Bone marrow (tissue), 2 donors: ENCODE measurements around the gene AKAP13.

Experiments
- DNase-seq, 2 donors: peaks; one replicate each; lab custom pipeline; 2025; lab: John Stamatoyannopoulos, UW

Gene AKAP13

DNA sequence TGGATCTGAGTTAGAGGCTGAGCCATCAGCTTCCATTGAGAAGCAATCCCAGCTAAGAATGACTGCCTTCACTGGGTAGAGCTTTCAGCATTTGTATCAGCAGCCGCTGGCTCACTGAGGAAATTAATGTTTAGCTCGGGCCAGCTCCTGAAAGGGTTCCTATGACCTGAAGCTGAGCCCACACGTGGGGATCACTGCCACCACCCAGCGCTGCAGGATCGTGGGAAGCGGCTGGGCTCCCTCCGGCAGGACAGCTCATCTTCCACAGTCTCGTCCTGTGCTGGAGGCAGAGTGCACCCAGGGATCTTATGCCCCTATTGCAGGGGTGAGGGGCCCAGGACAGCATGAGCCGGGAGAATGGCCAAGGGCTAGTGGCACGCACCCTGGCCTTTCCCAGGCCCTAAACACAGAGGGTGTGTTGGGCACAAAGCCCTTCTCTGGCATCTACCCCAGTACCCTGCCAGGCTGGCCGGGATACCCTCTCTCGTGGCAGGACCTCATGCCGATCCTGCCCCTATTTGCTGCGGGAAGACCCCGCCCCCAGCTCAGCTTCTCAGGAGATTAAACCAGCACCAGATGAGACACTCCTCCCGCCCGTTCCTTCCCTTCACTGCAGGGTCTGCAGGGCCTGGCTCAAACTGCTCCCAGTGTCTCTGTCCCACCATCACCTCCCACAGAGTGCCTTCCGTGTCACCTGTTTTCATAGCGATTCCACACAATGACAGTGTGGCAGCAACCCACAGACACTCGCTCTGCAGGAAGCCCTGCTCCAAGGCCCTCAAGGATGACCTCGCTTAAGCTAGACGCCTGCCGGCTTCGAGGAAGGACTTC lies 385.8 kb downstream of the AKAP13 start:
- DNase-seq, result no peak

DNA sequence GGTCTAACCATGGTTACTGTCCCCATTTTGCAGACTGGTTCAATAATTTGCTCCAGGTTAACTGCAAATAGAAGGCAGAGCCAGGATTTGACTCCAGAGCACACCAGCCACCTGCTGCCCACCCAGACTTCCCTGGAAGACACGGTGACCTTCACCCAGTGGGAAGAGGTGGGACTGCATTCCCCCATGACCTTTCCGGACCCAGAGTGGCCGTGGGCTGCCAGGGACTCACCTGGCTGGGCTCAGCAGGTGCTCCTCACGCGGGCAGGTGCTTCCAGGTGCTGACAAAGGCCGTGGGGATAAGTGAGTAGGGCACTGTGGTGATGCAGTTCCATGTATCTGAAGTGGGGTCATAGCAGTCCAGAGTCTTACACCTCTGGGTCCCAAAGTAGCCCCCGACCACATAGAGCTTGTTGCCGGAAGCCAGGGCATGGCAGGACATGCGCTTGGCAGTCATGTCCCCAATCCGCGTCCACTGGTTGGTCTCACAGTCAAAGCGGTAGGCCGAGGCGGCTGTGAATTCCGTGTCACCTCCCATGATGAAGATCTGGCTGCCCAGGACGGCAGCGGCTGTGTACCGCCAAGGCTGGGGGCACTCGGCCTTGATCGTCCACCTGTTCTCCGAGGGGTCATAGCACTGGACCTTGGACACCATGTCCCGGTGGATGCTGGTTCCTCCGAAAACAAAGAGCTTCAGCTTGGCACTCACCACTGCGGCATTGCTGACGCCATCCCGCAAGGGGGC lies 387.6 kb downstream of the AKAP13 start:
- no peak for DNase-seq

DNA sequence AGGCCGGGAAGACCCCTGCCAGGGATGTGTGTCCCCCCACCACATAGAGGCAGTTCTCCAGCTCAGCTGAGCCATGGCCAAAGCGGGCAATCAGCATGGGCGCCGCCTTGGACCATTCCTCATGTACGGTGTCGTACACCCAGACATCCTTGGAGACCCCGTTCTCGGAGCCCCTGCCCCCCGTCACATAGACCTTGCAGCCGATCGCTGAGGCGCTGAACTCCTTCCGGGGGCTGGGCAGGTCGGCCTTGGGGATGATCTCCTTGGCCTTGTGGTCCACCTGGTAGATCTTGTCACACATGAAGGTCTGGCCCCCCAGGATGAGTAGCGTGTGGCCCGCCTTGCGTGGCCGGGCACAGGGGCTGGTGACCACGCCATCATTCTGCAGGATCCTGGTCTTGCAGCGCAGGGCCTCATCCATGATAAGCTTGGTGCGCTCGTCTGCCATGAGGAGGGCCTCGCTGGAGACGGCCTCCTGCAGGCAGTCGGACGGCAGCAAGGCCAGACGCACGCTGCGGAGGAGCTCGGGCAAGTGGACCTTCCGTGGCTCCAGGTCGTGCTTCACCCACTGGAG lies 388.3 kb downstream of the AKAP13 start:
- no peak for DNase-seq

DNA sequence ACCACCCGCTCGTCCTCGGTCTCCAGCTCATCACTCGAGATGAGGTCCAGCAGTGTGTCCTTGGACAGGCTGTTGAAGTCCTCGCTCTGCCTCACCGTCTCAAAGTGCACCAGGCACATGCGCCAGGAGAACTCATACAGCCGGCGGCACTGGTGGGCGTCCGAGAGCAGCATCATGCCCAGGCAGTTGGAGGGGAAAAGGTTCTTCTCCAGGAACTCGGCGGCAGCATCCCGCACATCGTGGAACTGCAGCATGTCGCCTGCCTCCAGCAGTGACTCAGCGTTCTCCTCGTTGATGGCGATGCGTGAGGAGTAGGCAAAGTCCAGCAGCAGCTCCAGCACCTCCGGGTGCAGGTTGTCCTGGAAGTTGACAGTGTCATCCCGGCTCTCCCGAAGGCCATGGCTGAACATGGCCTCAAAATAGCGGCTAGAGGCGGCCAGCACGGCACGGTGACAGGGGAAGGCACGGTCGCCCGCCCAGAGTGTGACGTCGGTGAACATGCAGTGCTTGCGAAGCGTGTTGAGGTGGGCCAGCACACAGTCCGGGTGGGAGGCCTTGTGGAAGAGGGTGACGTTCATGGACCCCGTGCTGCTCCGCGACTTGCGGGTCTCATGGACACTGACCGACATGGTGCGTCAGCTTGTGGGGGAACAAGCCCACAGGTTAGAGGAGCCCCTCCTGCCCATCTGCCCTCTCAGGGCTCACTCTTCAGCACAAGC lies 388.9 kb downstream of the AKAP13 start:
- DNase-seq, result no peak

DNA sequence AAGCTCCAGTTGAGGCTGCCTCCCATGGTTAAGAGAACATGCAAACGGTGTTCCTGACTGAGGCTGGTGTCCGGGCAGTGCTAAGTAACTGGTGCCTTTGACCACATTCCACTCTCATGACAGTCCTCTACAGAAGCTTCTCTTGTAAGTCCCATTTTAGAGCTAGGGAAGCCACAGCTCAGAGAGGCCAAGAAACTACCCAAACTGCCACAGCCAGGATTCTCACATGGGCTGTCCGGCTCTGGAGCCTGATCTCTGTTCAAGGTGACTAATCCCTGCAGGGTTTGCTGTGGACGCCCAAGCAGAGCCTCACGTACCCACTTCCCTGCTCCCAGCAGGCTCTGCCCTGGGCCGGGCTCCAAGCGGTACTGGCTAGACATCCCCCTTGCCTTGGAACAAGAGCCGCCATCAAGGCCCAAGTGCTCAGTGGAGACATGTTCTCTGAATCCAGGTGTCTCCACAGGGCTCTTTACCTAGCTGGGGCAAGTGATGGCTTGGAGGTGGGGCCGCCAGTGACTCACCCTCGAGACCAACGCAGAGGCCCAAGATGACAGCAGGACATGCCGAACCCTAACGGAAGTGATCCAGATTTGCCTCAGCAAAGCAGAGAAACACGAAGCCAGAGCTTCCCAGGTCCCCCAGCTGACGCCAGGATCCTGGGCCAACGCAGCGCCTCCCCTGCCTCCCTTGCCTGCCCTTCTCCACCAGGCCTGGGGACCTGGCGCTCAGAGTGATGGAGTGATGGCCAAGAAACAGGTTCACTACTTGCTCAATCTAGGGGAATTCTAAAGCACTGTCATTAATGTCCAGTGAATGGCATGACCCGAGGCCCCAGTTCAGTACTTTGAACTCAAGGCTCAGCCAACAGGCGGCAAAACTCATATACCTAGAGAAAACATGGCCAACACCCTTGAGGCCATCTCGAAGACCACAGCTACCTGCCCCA lies 390.0 kb downstream of the AKAP13 start:
- DNase-seq, result no peak

DNA sequence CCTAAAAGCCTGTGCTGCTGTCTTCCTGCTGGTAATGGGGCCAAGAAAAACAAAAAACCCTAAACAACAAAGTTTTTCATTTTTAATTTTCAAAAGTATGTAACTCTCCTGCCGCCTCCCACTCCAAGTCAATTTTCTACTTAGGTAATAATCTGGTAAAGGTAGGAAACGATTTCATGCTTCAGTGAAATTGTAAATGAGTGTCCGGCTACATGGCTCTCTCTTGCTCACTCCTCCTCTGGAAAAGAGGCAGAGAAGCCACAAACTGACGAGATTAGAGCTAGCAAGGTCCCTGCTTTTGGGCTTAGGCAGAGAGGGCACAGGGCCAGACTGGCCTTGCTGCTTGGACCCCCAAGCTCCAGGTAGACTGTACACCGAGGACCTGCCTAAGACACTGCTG lies 390.9 kb downstream of the AKAP13 start:
- DNase-seq, result no peak

DNA sequence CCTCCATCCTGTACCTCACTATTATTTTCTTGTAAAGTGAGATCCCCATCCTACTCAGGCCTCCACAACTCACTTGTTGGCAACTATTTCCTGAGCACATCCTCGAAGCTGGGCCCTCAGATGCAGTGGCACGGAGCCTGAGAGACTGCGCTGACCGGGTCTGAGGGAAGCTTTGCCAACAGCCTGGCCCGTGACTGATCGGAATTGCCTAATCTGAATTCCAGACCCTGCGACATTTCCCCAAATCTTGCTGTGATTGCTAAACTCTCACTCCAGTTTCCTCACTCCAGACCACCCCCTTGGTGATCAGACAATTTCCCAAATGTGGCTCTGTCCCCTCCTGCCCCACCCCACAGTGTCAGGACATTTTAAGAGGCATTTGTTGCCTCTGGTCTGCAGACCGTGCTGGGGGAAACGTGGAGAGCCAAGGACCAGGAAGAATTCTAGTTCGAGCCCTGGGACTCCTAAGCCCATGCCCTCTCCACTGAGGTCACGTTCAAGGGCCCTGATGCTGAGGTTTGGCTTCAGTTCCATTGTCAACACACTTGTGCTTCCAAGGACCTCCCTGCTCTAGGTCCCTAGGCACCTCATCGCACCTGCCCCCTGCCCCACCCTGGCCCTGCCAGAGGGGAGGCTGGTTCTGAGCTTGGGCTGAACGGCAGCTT lies 391.5 kb downstream of the AKAP13 start:
- DNase-seq, result no peak

DNA sequence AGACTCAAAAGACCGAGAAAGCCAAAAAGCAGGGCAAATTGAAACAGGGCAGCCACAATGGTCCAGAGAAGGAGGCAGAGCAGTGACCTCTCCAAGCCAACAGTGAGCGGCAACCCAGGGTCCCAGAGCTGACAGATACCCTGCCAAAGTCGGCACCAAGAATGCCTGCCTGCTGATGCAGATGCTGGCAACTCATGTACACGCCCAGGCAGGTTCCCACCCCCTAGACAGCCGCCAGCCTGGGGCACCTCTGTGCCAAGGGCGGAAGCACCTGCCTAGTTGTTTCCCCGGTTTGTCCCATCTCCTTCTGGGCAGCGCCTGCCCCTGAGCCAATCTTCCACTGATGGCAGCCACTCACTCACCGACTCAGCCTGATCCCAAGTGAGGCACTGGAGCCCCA lies 392.3 kb downstream of the AKAP13 start:
- no peak for DNase-seq

DNA sequence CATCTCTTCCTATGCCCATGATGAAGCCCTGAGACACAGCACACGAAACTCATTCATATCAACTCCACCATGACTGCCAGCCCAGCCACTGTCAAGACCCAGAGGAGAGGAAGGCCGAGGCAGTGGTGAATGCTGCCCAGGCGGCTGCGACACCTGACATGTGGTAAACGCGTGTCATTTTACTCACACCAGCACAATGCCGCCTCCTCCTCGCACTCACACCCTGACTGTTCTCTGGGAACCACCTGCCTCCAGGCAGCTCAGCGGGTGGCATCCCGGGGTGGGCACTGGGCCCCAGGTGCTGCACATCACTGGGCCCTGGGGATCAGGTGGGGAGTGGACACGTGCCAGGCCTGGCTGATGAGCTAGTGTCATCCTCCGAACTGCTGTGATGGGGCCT lies 392.8 kb downstream of the AKAP13 start:
- DNase-seq, result no peak

DNA sequence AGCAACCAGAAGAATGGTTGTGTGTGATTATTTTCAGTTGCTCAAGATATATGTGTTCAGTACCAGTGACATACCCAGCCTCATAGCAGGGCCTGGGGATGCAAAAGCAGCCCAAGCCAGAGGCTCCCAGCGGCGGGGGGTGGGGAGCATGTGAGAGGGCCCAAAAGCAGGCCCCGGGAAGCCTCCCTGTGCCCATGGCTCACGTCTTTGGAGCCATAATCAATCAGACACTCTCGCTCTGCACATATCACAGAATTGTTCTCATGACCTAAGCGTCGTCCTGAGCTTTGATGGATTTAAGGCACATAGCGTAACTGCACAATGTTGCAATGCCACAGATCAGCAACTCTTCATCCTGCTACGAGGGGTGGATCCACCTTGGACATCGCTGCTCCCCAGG lies 393.6 kb downstream of the AKAP13 start:
- DNase-seq, result no peak

DNA sequence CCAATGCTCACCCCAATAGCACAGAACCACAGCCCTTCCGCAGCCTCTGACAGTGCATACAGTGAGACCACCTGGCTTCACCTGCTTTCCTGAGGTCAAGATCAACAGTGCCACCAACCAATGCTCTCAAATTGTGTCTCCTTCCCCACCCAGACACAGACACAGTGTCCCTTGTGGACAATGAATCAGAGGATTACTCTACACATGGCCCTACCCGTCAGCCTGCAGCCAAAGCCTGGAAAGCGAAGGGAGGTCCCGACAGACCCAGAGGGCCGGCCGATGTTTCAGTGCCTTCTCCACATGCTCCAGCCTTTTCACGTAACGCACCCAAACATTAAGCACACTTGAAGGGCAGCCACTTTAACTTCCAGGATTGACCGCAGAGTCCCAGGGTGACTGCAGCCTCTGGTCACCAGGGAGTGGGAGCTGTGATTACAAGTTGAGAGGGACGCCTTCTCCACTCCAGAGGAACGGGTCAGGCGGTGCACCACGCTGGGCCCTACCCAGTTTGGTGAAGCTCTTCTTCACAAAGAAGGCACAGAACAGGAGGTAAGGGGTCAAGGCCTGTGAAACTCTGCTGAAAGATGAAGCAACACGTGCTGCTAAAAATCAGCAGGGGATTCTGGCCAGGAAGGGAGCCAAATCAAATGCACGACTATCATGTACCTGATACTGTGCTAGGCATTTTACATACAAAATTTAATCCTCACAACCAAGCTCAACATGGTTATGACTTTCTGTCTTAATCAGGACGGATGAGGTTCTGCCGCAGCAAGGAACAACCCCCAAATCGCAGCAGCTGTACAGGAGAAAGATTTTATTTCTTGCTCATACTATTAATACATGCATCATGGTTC lies 397.1 kb downstream of the AKAP13 start:
- DNase-seq, result no peak

DNA sequence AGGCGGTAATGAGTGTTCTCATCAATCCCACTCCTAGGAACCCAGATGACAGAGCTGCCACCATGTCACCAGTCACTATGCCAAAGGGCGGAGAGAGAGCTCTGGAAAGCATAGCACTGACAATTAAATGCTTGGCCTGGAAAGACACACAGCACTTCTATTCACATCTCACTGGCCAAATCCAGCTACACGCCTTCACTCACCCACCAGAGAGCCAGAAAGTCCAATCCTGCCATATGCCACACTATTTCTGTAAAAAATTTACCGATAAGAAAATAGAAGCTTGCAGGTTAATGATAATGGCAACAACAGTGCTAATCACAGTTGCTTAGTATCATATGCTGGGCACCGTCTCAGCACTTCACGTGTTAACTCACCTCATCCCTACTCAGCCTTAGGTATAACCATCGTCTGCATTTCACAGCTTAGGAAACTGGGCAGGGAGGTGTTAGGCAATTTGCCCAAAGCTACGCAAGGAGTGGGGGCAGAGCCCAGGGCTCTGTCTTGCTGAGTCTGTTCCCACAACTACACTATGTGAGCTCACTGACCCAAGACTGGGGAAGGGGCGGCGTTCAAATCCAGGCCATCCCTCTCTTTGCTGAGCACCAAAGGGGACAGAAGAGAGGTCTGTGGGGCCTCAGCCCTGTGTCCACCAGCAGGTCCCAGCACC lies 397.8 kb downstream of the AKAP13 start:
- DNase-seq, result no peak

DNA sequence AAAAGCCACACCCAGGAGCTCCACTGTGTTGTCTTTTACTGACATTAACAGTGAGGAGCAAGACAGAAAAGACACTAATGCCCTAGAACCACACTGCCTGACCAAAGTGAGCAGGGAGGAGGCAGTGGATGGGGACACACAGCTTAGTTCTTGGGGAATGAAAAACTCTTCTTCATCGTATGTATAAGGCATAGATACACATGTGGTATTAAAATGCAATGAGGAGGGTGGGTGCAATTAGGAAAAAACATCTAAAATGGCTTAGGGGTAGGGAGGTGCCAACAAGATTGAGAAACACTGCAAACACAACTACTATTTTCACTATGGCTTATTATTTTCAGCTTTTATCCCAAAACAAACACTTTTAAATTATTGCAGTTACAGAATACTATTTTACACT lies 398.8 kb downstream of the AKAP13 start:
- no peak for DNase-seq

DNA sequence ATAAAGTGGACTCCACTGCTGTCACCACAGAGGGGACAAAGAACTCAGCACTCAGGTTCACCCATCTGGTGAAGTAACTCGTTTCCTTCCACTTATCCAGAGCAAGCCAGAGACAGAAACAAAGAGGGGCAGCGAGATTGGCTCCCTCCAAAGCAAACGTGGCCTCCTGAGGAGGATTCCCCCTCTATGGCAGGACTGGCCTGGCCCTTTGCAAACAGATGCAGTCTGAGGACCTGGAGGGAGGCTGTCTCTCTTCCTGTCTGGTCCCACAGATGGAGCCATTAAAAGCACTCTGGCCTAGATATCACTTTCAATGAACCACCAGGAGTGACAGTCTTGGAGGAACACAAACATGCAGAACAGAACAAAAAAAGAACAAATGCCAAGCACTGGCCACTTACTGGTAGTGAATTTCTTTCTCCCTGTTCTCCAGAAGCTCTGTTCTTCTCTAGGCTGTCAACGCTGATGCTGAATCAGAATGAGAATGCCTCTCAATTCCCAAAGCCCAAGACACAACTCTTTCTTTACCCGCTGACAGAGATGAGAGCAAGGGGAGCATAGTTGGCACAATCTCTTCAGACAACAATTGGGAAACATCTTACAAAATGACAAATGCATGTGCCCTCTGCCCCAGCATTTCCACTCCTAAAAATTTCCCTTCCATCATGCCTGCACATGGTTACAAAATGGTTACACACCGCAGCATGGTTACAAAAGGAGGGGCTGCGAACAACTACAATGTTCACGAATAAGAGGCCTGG lies 400.0 kb downstream of the AKAP13 start:
- no peak for DNase-seq

DNA sequence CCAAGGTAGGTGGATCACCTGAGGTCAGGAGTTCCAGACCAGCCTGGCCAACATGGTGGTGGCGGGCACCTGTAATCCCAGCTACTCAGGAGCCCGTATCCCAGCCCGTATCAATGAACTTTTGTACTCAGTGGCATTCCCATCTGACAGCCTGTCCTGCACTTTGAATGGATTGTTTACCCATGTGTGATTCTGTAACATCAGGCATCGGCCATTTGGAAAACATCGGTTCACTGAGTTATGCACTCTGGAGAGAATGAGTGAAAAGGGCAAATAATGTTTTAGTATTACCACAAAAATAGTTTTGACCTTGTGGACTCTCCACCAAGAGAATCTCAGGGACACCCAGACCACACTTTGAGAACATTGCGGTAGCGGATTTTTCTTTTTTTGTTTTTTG lies 400.7 kb downstream of the AKAP13 start:
- DNase-seq, result no peak

DNA sequence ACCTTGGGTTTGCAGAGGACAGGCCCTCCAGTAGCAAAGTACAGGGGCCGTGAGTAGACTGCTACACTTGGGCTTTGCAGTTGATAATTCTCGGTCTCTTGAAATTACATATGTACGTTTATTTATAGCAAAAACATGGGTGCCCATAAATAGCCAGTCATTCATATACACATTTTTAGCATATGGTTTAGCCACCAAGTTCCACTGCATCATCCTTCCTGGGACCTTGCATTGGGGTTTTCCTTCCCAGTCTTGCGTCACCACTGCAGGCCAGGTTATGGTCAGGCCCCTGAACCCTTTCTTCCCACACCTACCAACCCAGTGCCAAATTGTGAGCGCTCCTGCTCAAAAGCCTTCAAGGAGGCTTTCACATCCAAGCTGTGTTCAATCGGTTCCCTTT lies 401.7 kb downstream of the AKAP13 start:
- no peak for DNase-seq

DNA sequence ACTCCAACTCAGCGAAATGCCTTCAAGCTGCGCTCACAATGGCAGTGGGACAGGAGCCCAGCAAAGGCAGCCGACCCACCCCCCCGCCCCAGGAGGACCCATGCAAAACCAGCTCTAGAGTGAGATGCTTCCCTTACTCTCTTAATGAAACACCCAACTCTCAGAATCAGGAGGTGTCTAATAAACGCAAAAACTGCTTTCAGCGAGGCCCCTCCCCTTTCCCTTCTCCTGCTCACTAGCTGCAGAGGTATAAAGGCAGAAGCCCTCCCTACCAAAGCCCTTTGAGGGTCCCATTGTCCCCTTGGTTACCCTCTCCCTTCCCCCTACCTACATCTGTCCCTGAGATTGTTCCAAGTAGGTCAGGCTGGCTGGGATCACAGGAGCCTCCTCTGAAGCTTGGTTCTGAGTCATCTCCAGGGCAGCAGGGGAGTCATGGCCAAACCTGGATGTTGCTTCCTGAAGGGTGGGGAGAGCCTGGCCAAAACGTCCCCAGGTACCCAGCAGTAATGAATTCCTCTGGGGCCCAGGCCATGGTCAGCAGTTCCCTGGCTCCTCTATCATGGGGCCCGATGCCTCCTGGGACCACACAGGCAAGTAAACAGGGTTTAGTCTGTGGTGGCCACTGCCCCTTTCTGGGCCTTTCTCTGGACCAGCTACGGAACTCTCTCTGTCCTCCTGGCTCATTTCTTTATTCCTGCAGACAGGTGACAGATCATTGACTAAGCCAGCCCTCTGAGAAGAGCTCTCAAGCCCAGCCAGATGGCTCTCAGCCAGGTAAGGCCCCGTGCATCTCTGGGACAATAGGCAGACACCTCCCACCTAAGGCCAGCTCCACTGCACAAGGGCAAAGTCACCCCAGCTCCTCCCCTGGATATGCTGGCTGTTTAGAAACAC lies 405.7 kb downstream of the AKAP13 start:
- no peak for DNase-seq

DNA sequence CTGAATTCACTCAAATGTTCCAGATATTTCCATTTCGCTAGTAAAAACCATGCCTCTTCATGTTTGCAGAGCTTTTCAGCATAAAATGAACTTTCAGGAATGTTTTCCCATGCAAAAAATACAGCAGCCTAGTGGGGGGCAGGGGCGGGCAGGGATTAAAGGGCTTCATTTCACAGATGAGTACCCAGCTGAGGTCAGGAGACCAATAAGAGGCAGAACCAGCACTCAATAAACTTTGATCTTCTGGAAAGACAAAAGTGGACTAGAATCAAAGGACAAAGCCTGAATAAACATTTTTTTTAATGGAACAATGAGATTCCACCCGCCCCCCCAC lies 406.3 kb downstream of the AKAP13 start:
- no peak for DNase-seq
